Activated CD4-positive, alpha-beta T cell treated with anti-CD3 and anti-CD28 coated beads for 24 hours (primary cell): ENCODE results near the gene PRRC2A.

ENCODE experiments used
- DNase-seq, 2 donors: peaks; one replicate each; pipeline ENCODE4 v3.0.0-alpha.2; 2020; ENCODE audit warnings: low read depth in 2 of 2

Gene PRRC2A

DNA sequence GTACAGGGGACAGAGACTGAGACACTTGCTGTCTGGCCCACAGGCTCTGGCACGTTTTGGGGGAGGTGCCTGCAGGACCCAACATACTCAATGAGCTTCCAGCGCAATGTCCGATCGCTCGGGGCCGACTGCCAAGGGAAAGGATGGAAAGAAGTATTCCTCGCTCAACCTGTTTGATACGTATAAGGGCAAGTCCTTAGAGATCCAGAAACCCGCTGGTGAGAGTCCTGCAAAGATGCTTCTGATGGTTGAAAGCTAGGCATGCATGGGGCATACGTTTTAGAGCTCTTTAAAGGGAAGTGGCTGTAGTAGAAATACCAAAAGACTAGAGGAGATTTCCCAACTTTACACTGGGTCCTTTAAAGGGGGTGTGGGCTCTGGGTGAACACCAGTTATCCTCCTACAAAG lies 2.2 kb downstream of the PRRC2A start:
- DNase-seq: no peak

DNA sequence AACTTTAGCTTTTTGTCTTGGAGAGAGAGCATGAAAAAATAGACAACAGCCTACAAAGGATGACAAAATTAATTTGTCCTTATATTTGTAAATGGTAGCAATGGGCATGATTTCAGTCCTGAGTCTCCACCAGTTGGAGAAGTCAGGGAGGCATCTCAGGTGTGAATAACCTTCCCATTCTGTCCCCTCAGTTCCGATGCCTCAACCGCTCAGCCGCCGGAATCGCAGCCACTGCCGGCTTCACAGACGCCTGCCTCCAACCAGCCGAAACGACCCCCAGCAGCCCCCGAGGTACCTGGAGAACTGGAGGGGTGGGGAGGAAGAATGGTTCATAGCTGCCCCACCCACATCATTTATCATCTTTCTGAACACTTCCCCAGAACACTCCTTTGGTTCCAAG lies 3.6 kb downstream of the PRRC2A start:
- DNase-seq: no peak

DNA sequence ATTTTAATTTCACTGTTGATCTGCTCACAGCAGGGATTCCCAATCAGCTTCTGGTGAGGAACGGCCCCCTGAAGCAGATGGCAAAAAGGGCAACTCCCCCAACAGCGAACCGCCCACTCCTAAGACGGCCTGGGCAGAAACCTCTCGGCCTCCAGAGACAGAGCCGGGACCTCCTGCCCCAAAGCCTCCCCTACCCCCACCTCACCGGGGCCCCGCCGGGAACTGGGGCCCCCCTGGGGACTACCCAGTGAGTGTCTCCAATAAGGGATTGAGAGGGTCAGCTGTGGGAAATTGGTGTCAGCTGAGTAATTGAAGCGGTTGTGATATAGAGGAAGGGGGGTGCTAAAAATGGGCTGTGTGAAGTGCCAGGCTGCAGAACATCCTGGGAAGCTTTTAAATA lies 6.4 kb downstream of the PRRC2A start:
- DNase-seq: no peak

DNA sequence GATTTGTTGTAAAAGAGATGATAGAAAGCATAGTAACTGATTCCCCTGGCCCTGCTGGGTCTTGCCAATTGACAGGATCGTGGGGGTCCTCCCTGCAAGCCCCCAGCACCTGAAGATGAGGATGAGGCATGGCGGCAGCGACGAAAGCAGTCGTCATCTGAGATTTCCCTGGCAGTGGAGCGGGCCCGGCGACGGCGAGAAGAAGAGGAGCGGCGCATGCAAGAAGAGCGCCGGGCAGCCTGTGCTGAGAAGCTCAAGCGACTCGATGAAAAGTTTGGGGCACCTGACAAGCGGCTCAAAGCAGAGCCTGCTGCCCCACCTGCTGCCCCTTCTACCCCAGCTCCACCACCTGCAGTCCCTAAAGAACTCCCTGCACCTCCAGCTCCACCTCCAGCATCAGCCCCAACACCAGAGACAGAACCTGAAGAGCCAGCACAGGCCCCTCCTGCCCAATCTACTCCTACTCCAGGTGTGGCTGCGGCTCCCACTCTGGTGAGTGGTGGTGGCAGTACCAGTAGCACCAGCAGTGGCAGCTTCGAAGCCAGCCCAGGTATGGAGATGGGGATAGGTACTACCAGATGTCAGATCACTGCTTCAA lies 7.3 kb downstream of the PRRC2A start:
- DNase-seq: no peak

DNA sequence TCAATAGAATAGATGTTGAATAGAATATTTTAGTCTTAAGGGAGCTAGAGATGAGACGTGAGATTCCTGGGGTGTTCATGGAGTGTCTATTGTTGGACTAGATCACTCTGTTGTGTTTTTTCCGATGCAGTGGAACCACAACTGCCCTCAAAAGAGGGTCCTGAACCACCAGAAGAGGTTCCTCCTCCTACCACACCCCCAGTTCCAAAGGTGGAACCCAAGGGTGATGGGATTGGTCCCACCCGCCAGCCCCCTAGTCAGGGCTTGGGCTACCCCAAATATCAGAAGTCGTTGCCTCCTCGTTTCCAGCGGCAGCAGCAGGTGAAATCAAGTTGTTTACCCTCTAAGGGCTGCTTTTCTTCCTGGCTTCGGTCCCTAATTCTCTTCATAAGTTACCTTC lies 8.5 kb downstream of the PRRC2A start:
- no peak for DNase-seq

DNA sequence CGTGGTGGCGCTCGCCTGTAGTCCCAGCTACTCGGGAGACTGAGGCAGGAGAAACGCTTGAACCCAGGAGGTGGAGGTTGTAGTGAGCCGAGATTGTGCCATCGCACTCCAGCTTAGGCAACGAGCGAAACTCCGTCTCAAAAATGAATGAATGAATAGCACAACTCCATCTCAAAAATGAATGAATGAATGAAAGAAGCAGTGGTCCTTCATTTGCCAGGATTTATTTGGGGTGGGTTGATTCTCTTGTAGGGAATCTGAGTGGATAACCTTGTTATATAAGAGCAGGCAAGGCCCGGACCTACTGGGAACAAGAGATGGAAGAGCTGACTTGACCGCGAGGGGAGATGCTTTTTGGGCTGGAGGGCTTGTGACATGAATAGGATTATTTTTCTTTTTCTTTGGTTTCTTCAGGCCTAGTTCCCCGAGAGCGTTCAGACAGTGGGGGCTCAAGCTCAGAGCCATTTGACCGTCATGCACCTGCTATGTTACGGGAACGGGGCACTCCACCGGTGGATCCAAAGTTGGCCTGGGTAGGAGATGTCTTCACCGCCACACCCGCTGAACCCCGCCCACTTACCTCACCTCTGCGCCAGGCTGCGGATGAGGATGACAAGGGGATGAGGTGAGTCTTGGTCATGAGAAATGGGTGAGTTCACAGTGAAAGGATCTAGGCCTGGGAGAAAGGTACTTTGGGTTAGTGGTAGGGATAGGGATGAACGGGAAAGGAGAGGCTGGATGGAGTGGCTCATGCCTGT lies 9.8 kb downstream of the PRRC2A start:
- no peak for DNase-seq

DNA sequence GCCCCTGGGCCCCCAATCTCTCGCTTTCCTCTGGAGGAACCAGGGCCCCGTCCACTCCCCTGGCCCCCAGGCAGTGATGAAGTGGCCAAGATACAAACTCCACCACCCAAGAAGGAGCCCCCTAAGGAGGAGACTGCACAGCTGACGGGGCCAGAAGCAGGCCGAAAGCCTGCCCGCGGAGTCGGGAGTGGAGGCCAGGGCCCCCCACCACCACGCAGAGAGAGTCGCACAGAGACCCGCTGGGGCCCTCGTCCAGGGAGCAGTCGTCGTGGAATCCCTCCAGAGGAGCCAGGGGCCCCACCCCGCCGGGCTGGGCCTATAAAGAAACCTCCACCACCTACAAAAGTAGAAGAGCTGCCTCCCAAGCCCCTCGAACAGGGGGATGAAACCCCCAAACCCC lies 10.7 kb downstream of the PRRC2A start:
- DNase-seq: no peak

DNA sequence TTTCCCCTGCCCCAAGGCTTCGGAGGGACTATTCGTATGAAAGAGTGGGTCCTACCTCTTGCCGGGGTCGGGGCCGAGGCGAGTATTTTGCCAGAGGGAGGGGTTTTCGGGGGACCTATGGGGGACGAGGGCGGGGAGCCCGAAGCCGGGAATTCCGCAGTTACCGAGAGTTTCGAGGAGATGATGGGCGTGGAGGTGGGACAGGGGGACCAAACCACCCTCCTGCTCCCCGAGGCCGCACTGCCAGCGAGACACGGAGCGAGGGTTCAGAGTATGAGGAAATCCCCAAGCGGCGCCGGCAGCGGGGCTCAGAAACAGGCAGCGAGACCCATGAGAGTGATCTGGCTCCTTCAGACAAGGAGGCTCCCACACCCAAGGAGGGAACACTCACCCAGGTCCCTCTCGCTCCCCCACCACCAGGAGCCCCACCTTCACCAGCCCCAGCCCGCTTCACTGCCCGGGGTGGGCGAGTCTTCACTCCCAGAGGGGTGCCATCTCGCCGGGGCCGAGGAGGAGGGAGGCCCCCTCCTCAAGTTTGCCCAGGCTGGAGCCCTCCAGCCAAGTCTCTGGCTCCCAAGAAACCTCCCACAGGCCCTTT lies 11.3 kb downstream of the PRRC2A start:
- DNase-seq: no peak

DNA sequence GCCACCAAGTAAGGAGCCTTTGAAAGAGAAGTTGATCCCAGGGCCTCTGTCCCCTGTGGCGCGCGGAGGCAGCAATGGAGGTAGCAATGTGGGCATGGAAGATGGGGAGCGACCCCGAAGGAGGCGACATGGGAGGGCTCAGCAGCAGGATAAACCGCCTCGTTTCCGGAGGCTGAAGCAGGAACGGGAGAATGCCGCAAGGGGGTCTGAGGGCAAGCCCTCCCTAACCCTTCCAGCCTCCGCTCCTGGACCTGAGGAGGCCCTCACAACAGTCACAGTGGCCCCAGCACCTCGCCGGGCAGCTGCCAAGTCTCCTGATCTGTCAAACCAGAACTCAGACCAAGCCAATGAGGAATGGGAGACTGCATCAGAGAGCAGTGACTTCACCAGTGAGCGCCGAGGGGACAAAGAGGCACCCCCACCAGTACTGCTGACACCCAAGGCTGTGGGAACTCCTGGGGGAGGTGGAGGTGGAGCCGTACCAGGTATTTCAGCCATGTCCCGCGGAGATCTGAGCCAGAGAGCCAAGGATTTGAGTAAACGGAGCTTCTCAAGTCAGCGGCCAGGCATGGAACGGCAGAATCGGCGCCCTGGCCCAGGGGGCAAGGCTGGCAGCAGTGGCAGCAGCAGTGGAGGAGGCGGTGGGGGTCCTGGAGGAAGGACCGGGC lies 11.9 kb downstream of the PRRC2A start:
- no peak for DNase-seq

DNA sequence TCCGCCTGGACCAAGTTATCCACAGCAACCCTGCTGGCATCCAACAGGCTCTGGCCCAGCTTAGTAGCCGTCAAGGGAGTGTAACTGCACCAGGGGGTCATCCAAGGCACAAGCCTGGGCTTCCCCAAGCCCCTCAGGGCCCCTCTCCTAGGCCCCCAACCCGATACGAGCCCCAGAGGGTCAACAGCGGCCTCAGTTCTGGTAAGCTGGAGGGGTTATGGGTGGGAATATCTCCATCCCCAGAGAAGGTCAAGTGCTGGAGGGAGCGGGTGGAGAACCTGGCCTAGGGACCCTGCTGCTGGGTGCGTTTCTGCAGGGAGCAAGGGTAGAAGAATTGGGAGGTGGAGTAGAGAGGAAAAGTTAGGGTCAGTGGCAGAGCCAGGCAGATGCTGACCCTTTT lies 12.9 kb downstream of the PRRC2A start:
- no peak for DNase-seq

DNA sequence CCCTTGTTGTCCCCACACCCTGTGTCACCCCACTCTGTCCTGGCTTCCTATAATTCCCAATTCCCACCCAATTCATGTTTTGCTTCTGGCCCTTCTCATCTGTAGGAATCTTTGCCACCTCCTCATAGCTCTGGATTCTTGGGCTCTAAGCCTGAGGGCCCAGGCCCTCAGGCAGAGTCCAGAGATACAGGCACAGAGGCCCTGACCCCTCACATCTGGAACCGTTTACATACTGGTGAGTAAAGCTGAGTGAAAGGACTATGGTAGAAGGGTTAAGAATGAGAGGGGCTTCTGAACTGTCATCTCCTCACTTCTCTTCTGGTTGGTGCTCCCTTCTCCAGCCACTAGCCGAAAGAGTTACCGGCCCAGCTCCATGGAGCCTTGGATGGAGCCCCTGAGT lies 13.6 kb downstream of the PRRC2A start:
- DNase-seq: no peak

DNA sequence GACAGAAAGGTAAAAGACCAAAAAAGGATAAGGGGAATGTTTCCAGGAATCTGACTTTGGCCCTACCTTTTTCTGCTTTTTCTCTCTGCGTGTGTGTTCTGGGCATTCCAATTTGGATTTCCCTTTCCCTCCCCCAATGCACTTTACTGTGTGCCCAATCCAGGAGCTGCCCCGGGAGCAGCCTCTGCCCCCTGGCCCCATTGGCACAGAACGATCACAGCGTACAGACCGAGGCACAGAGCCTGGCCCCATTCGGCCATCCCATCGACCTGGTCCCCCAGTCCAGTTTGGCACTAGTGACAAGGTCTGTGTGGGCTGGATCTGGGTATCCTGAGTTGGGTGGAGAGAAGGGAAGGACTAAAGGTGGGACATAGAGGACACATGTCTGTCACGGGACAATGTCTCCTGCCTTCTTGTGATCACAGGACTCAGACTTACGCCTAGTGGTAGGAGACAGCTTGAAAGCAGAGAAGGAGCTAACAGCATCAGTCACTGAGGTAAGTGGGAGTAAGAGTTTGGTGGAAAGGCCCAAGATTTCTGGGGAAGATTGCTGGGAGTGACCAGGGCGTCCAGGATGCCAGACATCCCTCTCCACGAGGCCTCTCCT lies 14.6 kb downstream of the PRRC2A start:
- no peak for DNase-seq

DNA sequence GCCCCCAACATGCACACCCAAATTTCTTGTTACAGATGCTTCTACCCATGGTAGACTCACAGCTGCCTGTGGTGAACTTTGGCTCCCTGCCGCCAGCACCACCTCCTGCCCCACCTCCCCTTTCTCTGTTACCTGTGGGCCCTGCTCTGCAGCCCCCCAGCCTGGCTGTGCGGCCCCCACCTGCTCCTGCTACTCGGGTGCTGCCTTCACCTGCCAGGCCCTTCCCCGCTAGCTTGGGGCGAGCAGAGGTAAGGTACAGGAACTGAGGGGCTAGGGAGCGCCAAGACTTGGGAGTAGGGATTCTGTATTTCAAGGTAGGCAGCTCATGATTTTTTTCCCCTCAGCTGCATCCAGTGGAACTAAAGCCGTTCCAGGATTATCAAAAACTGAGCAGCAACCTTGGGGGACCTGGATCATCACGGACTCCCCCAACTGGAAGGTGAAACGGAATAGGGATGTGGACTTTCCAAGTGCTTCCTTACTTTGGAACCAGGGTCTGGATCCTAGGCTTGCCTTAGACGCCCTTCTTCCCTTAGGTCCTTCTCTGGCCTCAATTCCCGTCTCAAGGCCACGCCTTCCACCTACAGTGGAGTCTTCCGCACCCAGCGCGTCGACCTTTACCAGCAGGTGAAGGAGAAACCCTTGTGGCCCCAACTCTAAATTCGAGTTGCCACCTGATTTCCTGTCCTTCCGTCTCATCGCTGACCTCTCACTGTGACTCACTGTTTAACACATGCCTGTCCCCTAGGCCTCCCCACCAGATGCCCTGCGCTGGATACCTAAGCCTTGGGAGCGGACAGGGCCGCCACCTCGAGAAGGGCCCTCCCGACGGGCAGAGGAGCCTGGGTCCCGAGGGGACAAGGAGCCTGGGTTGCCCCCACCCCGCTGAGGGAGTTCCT lies 16.4 kb downstream of the PRRC2A start:
- no peak for DNase-seq

DNA sequence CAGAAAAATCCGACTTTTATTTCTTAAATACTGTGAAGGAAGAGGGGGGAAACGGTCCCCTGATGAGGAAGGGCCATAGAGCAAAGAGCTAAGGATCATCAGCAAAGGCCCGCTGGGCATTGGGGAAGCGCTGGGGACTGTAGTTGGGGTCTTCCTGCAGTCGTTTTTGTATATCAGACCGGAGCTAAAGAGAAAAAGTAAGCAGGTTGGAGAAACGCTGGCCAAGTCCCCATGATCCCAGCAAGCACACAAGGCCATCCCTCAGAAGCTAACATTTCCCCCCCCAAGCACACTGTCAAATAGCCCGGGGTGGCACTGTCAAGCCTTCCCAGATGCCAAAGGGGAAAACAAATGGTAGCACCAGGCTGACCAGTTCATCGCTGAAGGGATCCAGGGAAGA lies 18.5 kb downstream of the PRRC2A start:
- no peak for DNase-seq

DNA sequence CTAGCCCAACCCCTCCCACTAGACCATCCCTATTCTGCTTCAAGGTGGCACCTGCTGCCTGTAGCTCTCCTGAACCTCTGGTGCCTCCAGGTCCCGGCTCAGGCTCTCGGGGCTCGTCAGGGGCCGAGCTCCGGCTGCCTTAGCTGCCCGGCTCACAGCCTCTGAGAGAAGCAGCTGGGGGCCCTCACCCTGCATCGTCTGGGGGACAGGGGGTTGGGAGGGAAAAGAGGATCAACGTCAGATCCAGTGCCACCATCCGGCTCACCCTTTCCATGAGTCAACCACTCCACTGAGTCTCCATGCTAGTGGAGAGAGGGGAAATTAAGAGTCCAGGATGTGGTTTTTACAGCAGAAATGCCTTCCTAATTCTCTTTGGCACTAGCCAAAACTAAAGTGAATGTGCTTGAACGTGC lies 18.9 kb downstream of the PRRC2A start:
- no peak for DNase-seq

DNA sequence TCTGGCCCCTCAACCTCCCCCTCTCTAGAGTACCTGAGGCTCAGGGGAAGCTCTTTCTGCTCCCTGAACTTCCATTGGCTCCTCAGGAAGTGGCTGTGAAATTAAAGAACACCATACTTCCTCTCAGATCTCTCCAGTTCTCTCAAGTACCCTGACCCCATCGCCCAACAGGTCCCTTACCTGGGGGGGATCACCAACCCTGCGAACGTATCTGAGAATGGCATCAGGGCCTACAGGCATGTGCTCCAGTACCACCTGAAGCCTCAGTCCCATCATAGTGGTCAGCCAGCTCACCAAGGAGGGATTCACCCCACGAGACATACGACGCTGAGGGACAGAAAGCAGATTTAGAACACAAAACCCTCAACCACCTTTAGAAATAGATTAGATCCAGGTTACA lies 20.1 kb downstream of the PRRC2A start:
- no peak for DNase-seq

DNA sequence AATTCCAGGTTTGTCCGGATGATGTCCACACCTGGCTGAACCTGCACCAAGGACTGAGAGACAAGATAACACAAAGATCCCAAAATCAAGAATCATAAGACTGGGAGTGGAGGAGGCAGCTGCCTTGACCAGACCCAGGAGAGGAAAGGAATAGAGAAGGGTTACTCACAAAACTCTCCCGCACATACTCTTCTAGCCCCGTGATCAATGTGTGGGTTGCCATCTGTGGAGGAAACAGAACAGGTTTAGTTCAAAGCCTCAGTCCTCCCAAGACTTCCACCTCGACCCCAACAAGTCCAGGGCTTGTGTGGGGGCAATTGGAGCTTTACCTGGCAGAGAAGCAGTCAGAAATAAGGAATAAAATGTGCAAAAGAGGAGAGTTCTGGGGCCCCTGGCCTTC lies 20.9 kb downstream of the PRRC2A start:
- no peak for DNase-seq

DNA sequence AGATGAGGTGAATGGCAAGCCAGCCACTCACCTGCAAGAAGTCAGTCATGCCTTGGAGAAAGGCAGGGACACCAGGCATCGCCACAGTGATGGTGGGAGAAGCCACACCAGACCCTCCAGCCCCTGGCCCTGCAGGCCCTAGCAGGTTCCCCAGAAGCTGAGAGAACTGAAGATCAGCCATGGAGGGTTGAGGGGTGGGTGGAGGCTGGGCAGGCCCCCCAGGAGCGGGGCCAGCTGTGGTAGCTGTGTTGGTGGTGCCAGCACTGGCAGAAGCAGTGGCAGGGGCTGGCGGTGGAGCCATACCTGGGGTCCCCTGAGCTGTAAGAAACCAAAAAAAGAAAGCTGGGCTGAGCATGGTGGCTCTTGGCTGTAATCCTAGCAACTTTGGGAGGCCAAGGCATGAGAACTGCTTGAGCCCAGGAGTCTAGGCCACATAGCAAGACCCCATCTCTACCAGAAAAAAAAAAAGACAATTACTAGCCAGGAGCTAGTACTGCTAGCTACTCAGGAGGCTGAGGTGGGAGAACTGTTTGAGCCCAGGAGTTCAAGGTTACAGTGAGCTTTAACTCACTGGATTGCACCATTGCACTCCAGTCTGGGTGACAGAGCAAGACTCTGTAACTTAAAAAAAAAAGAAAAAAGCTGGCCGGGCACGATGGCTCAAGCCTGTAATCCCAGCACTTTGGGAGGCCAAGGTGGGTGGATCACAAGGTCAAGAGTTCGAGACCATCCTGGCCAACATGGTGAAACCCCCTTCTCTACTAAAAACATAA lies 22.5 kb downstream of the PRRC2A start:
- DNase-seq: no peak

DNA sequence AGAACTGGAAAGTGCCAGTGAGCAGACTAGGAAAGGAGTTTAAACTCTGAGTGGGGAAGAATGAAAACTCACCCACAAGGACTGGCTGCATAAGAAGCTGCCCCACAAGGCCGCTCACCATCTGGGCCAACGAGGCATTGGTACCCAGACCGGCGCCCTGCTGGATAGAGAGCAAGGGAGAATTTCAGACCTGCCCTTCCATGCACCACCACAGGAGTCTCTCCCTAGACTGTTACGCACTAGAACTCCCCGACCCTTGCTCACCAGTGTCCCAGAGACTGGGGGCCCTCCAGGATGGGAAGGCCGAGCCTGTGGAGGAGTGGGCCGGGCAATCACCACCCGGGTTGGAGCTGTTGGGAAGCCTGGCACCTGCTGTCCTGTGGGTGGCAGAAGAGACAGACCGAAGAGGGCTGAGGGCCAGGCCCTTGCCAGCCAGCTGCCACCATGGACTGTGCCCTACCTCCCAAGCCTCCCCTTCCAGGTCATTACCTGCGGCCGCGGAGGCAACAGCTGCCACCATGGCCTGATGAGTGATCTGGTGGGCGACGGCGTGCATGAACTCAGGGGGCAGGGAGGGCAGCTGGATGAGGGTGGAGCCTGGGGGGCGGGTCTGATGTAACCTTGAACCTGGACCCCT lies 23.4 kb downstream of the PRRC2A start:
- no peak for DNase-seq

DNA sequence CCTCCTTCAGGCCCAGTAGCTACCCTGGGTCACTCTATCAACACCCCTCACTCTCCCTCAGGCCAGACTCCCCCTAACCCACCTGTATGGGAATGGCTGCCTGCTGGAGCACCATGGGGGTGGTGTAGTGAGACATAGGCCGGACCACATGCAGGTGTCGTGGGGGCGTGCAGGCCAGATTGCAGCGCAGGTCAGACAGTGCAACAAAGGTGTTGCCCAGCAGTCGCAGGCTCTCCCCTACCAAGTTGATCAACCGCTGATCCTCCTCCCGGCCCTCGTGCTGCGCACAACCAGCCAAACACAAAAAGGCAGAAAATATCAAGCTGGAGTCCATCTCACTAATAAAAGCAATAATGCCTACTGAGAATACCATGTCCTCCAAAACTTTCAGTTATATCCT lies 24.8 kb downstream of the PRRC2A start:
- no peak for DNase-seq
